HL-60 (cell line): ENCODE data around the gene CENPV.
"Not testable (repeated sequence)": the region's sequence is repeated elsewhere in the genome, so short reads cannot be mapped to it uniquely, and the experiment has no call there.

Source experiments
- DNase-seq, 2 experiments: peaks; one replicate each; pipeline ENCODE4 v3.0.0-alpha.2; 2010 to 2020; ENCODE audit warnings: low read depth in 1 of 2, low spot score in 1 of 2
- H3K27ac ChIP-seq: fragments of 250-450 bp; sonication (Bioruptor Pico); replicated peaks from 2 replicates; pipeline ENCODE4 v1.5.1; 2020; ENCODE audit warnings: mild to moderate bottlenecking, moderate library complexity
- H3K27me3 ChIP-seq: fragments of 250-450 bp; sonication (Bioruptor Pico); 2 replicates; pipeline ENCODE4 v1.5.1; 2021; ENCODE audit warnings: mild to moderate bottlenecking, moderate library complexity; ENCODE audit not compliant: insufficient read depth, poor library complexity, severe bottlenecking
- H3K4me3 ChIP-seq: replicated peaks from 2 replicates; pipeline ENCODE4 v1.5.1; 2011; ENCODE audit warnings: mild to moderate bottlenecking, control low read depth, low read length; ENCODE audit not compliant: insufficient read depth
- GABPA ChIP-seq: IDR thresholded peaks from 2 replicates; pipeline ENCODE4 v1.6.1; 2012; ENCODE audit warnings: low read depth
- POLR2AphosphoS5 ChIP-seq: IDR thresholded peaks from 2 replicates; pipeline ENCODE4 v1.6.1; 2012; ENCODE audit warnings: low read depth
- REST ChIP-seq: IDR thresholded peaks from 2 replicates; pipeline ENCODE4 v1.6.1; 2012; ENCODE audit warnings: low read depth; ENCODE audit not compliant: insufficient replicate concordance
- SPI1 ChIP-seq: IDR thresholded peaks from 2 replicates; pipeline ENCODE4 v1.6.1; 2012; ENCODE audit warnings: low read depth, mild to moderate bottlenecking, borderline replicate concordance
- TF ChIP-seq, protein P1 (sequence below): IDR thresholded peaks from one replicate; pipeline ENCODE4 v1.5.1; 2011; ENCODE audit warnings: low read length, control low read depth, inconsistent platforms; ENCODE audit not compliant: insufficient read depth

CENPV gene

GRCh38 chr17:16313139-16314090 is 39.9 kb downstream of the CENPV start:
- no peak for DNase-seq
- no peak for TF ChIP-seq REST
- no peak for TF ChIP-seq POLR2AphosphoS5
- Histone ChIP-seq H3K27me3 (no peaks in the 10 kb centered on the region), H3K27ac (no peak overlapping the region), H3K4me3 (no peak overlapping the region)

DNA sequence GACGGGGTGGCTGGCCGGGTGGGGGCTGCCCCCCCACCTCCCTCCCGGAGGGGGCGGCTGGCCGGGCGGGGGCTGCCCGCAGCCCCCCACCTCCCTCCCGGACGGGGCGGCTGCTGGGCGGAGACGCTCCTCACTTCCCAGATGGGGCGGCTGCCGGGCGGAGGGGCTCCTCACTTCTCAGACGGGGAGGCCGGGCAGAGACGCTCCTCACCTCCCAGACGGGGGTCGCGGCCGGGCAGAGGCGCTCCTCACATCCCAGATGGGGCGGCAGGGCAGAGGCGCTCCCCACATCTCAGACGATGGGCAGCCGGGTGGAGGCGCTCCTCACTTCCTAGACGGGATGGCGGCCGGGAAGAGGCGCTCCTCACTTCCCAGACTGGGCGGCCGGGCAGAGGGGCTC is 41.2 kb downstream of the CENPV start:
- not testable (repeated sequence) for H3K27me3 ChIP-seq, DNase-seq, H3K27ac ChIP-seq, H3K4me3 ChIP-seq

- no peak overlapping the region for H3K27ac ChIP-seq
- TF ChIP-seq, protein P1, sequence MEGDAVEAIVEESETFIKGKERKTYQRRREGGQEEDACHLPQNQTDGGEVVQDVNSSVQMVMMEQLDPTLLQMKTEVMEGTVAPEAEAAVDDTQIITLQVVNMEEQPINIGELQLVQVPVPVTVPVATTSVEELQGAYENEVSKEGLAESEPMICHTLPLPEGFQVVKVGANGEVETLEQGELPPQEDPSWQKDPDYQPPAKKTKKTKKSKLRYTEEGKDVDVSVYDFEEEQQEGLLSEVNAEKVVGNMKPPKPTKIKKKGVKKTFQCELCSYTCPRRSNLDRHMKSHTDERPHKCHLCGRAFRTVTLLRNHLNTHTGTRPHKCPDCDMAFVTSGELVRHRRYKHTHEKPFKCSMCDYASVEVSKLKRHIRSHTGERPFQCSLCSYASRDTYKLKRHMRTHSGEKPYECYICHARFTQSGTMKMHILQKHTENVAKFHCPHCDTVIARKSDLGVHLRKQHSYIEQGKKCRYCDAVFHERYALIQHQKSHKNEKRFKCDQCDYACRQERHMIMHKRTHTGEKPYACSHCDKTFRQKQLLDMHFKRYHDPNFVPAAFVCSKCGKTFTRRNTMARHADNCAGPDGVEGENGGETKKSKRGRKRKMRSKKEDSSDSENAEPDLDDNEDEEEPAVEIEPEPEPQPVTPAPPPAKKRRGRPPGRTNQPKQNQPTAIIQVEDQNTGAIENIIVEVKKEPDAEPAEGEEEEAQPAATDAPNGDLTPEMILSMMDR = no peak
- TF ChIP-seq GABPA (no peak), POLR2AphosphoS5 (no peak), REST (no peak), SPI1 (no peak)
- no peak for DNase-seq
- no peaks in the 10 kb centered on the region for H3K27me3 ChIP-seq
- no peak overlapping the region for H3K4me3 ChIP-seq
These were observed 47.1 kb downstream of the CENPV start for GRCh38 chr17:16306211-16306610.

GRCh38 chr17:16304830-16305229 is 48.4 kb downstream of the CENPV start:
- H3K27ac ChIP-seq = no peak overlapping the region
- no peak overlapping the region for H3K4me3 ChIP-seq
- H3K27me3 ChIP-seq = no peaks in the 10 kb centered on the region
- TF ChIP-seq POLR2AphosphoS5 (no peak), REST (no peak), SPI1 (no peak)
- TF ChIP-seq, protein P1 = peak; percentile 1
- DNase-seq = peak in 1 of 2 experiments; percentile 10
